Activated CD4-positive, CD25-positive, alpha-beta regulatory T cell treated with anti-CD3 and anti-CD28 coated beads, Interleukin-2, amount 50 U/mL, for 72 hours (primary cell): ENCODE results near the gene OBSL1.

ENCODE experiments used
- DNase-seq: peaks from one replicate; pipeline ENCODE4 v3.0.0; 2021

The OBSL1 gene

GRCh38 chr2:219563271-219563928 is 7.9 kb downstream of the OBSL1 start:
- DNase-seq: no peak

GRCh38 chr2:219562049-219563020 is 9.0 kb downstream of the OBSL1 start:
- DNase-seq: no peak

- no peak for DNase-seq
Observed at GRCh38 chr2:219561179-219562048, 9.9 kb downstream of the OBSL1 start.

GRCh38 chr2:219560893-219561178 is 10.5 kb downstream of the OBSL1 start:
- DNase-seq: no peak

- DNase-seq: no peak
Observed at GRCh38 chr2:219560037-219560892, 11.1 kb downstream of the OBSL1 start.

GRCh38 chr2:219559156-219559915 is 12.0 kb downstream of the OBSL1 start:
- DNase-seq: no peak

GRCh38 chr2:219557791-219558785 is 13.3 kb downstream of the OBSL1 start:
- DNase-seq: no peak

- DNase-seq: no peak
Observed at GRCh38 chr2:219557320-219557719, 14.0 kb downstream of the OBSL1 start.

- DNase-seq: no peak
Observed at GRCh38 chr2:219556413-219556812, 14.9 kb downstream of the OBSL1 start.

- no peak for DNase-seq
Observed at GRCh38 chr2:219555956-219556355, 15.4 kb downstream of the OBSL1 start.

- DNase-seq: no peak
Observed at GRCh38 chr2:219554350-219554749, 17.0 kb downstream of the OBSL1 start.

- DNase-seq: no peak
Observed at GRCh38 chr2:219553463-219553963, 17.8 kb downstream of the OBSL1 start.

GRCh38 chr2:219553168-219553417 is 18.2 kb downstream of the OBSL1 start:
- no peak for DNase-seq

- peak; percentile 85 for DNase-seq
Observed at GRCh38 chr2:219552382-219553167, 18.8 kb downstream of the OBSL1 start.

GRCh38 chr2:219551441-219552381 is 19.6 kb downstream of the OBSL1 start:
- peak; percentile 47 for DNase-seq

- DNase-seq: no peak
Observed at GRCh38 chr2:219549619-219550018, 21.7 kb downstream of the OBSL1 start.

- DNase-seq: no peak
Observed at GRCh38 chr2:219548990-219549389, 22.3 kb downstream of the OBSL1 start.

GRCh38 chr2:219547621-219548020 is 23.7 kb downstream of the OBSL1 start:
- no peak for DNase-seq
